Spleen (tissue), 11 donors: ENCODE data around the gene EFCAB13. TPM values are rescaled to one million over a fixed set of nuclear protein-coding genes. Genes with fewer than 3 reads are reported as not detected.
"Not testable (repeated sequence)": the region's sequence is repeated elsewhere in the genome, so short reads cannot be mapped to it uniquely, and the experiment has no call there.

ENCODE experiments used
- DNase-seq: peaks from one replicate; pipeline ENCODE4 v3.0.0-alpha.2; 2020
- H3K27ac ChIP-seq, 8 donors: fragments of 200-600 bp; sonication (generic) in 7 of 8; 1 replicate in 4 of 8; 2 replicates in 4 of 8; pipeline versions ENCODE4 v1.5.0 to v1.8.0; 2016 to 2021; ENCODE audit warnings: inconsistent platforms in 4 of 8, mild to moderate bottlenecking in 4 of 8, moderate library complexity in 1 of 8
- H3K27me3 ChIP-seq, 7 donors: fragments of 200-600 bp; sonication (generic) in 6 of 7; replicated peaks in 1 of 7; 1 replicate in 4 of 7; 2 replicates in 3 of 7; pipeline versions ENCODE4 v1.5.0 to v1.8.0; 2016 to 2021; ENCODE audit warnings: inconsistent platforms in 3 of 7, mild to moderate bottlenecking in 1 of 7
- H3K36me3 ChIP-seq, 6 donors: fragments of 200-600 bp; sonication (generic) in 5 of 6; 1 replicate in 4 of 6; 2 replicates in 2 of 6; pipeline versions ENCODE4 v1.5.0 to v1.8.0; 2016 to 2021; ENCODE audit warnings: inconsistent platforms in 2 of 6
- H3K4me1 ChIP-seq, 6 donors: fragments of 200-600 bp; sonication (generic) in 5 of 6; 1 replicate in 3 of 6; 2 replicates in 3 of 6; pipeline versions ENCODE4 v1.5.0 to v1.8.0; 2016 to 2021; ENCODE audit warnings: inconsistent platforms in 3 of 6
- H3K4me3 ChIP-seq, 8 donors: fragments of 200-600 bp; sonication (generic) in 7 of 8; 1 replicate in 4 of 8; 2 replicates in 4 of 8; pipeline versions ENCODE4 v1.5.0 to v1.8.0; 2016 to 2021; ENCODE audit warnings: inconsistent platforms in 4 of 8, mild to moderate bottlenecking in 4 of 8, moderate library complexity in 2 of 8
- H3K9me3 ChIP-seq, 8 donors: fragments of 200-600 bp; sonication (generic) in 7 of 8; 1 replicate in 4 of 8; 2 replicates in 4 of 8; pipeline versions ENCODE4 v1.5.0 to v1.8.0; 2016 to 2021; ENCODE audit warnings: inconsistent platforms in 4 of 8
- CTCF ChIP-seq, 11 experiments: fragments of 200-600 bp in 7 of 11; fragments of 450-650 bp in 4 of 11; sonication (generic) in 4 of 11; IDR thresholded peaks in 8 of 11; conservative IDR thresholded peaks in 3 of 11; 1 replicate in 7 of 11; 2 replicates in 4 of 11; pipeline versions ENCODE4 v1.4.0 to v1.8.0; 2016 to 2021; ENCODE audit warnings: antibody characterized with exemption in 11 of 11, inconsistent platforms in 4 of 11, mild to moderate bottlenecking in 1 of 11
- POLR2A ChIP-seq, 3 donors: fragments of 450-650 bp; IDR thresholded peaks; one replicate each; pipeline ENCODE4 v1.5.1; 2017; ENCODE audit warnings: antibody characterized with exemption in 3 of 3, mild to moderate bottlenecking in 1 of 3
- POLR2AphosphoS5 ChIP-seq, 3 donors: sonication (generic); formaldehyde crosslinking; IDR thresholded peaks; one replicate each; pipeline ENCODE4 v1.5.1; 2017; ENCODE audit warnings: antibody characterized with exemption in 3 of 3
- WGBS, 5 donors: extraction: QIAGEN DNeasy Blood & Tissue Kit in 3 of 5; methylation state at CpG; one replicate each; pipeline versions ENCODE4 v1.1.5 to v1.1.7; 2013 to 2018; 5-methylcytosine and 5-hydroxymethylcytosine counted together
- intact Hi-C: fragments of 100-400 bp; cut with DNase I; formaldehyde crosslinking; loops from one replicate; pipeline ENCODE4 v1.15.0; 2023; ENCODE audit warnings: low total_unique reads
- polyA plus RNA-seq, 3 donors: library from polyadenylated mRNA; stranded (reverse); fragments of 200-250 nt; gene quantifications; one replicate each; pipeline ENCODE4 v1.2.1, GENCODE V29; 2013
- total RNA-seq, 7 donors: library from RNA; depleted of rRNA in 3 of 7; stranded (reverse); fragments of >200 nt in 3 of 7; fragmentation: NEBNext Ultra II Directional in 4 of 7; extraction: Animal tissue kit (Norgen Biotek cat#: 25700) in 4 of 7; gene quantifications; one replicate each; pipeline versions ENCODE4 v1.1.0 to v1.2.1, GENCODE V29; 2016 to 2021
- donor health status: healthy with polysubstance abuse.
- donor health status: DM: no; HTN: no; CAD: no; lungs with moderate emphysema.
- donor health status: DM: no; HTN: no; CAD: no.
- donor health status: Bipolar disorder and iron deficiency.
- donor health status: healthy.
- donor health status: DM: no; HTN: no; CAD: no.
- donor health status: DM: yes; HTN: yes; CAD: no.

Gene EFCAB13
- total and polyA plus RNA-seq, 10 donors = 1.4 to 18.6 (median 12.4) TPM

- Histone ChIP-seq H3K27me3 (no peaks in the 10 kb centered on the region), H3K4me3 (no peak overlapping the region), H3K9me3 (peaks cover 0 to 3% (median under 1%) of the 10 kb centered on the region in 8 donors), H3K27ac (no peak overlapping the region), H3K4me1 (no peaks in the 10 kb centered on the region), H3K36me3 (peaks cover 0 to 38% (median 0%) of the 10 kb centered on the region in 6 donors)
- DNase-seq = no peak
- TF ChIP-seq POLR2AphosphoS5 (IDR thresholded peaks at IDR 0.05) (no peak), CTCF (IDR thresholded peaks at IDR 0.05 in 8 of 11, conservative IDR thresholded peaks at IDR 0.05 in 3 of 11) (no peak), POLR2A (IDR thresholded peaks at IDR 0.05) (no peak)
- intact Hi-C loops = no loop called here
Measured at GRCh38 chr17:47388825-47389224, 65.1 kb downstream of the EFCAB13 start.

- H3K4me1 ChIP-seq, H3K27me3 ChIP-seq, H3K9me3 ChIP-seq, DNase-seq, H3K27ac ChIP-seq, H3K4me3 ChIP-seq, intact Hi-C loops: not testable (repeated sequence)
- H3K36me3 ChIP-seq = peaks cover 0 to 23% (median 1%) of the 10 kb centered on the region in 6 donors
- WGBS, 5 donors = 90 to 97% (median 96%) methylated on average over 23 to 49 of the region's 49 CpGs; no CpG with 5 or more reads in 2 of the 5 donors
Measured at GRCh38 chr17:47397532-47398128, 73.9 kb downstream of the EFCAB13 start.

- intact Hi-C loops = loop anchor here (10.0 kb wide), 1 partner anchor 64 kb away; no protein-coding TSS in a partner anchor
- Histone ChIP-seq H3K27ac (no peak overlapping the region), H3K36me3 (peaks cover 0 to 17% (median 1%) of the 10 kb centered on the region in 6 donors), H3K4me1 (peaks cover 0 to 3% (median 0%) of the 10 kb centered on the region in 6 donors), H3K27me3 (no peaks in the 10 kb centered on the region), H3K4me3 (no peak overlapping the region), H3K9me3 (no peaks in the 10 kb centered on the region)
- 76 to 95% (median 86%) methylated on average over 1 of the region's 1 CpG for WGBS, 5 donors
- DNase-seq = no peak
- TF ChIP-seq POLR2A (IDR thresholded peaks at IDR 0.05) (no peak), CTCF (IDR thresholded peaks at IDR 0.05 in 8 of 11, conservative IDR thresholded peaks at IDR 0.05 in 3 of 11) (no peak), POLR2AphosphoS5 (IDR thresholded peaks at IDR 0.05) (no peak)
Measured at GRCh38 chr17:47400333-47400732, 76.6 kb downstream of the EFCAB13 start.

GRCh38 chr17:47401100-47401499 is 77.3 kb downstream of the EFCAB13 start:
- 88 to 94% (median 90%) methylated on average over 2 of the region's 2 CpGs for WGBS, 5 donors
- no peak overlapping the region for H3K4me3 ChIP-seq
- intact Hi-C loops = loop anchor here (10.0 kb wide), 1 partner anchor 64 kb away; no protein-coding TSS in a partner anchor
- peaks cover 0 to 17% (median 1%) of the 10 kb centered on the region in 6 donors for H3K36me3 ChIP-seq
- DNase-seq = no peak
- no peaks in the 10 kb centered on the region for H3K27me3 ChIP-seq
- TF ChIP-seq CTCF (IDR thresholded peaks at IDR 0.05 in 8 of 11, conservative IDR thresholded peaks at IDR 0.05 in 3 of 11) (no peak), POLR2A (IDR thresholded peaks at IDR 0.05) (no peak), POLR2AphosphoS5 (IDR thresholded peaks at IDR 0.05) (no peak)
- no peak overlapping the region for H3K27ac ChIP-seq
- H3K4me1 ChIP-seq = peaks cover 0 to 3% (median 0%) of the 10 kb centered on the region in 6 donors
- no peaks in the 10 kb centered on the region for H3K9me3 ChIP-seq
